Measurements from ENCODE around the gene SLC22A2.

The SLC22A2 gene

DNA sequence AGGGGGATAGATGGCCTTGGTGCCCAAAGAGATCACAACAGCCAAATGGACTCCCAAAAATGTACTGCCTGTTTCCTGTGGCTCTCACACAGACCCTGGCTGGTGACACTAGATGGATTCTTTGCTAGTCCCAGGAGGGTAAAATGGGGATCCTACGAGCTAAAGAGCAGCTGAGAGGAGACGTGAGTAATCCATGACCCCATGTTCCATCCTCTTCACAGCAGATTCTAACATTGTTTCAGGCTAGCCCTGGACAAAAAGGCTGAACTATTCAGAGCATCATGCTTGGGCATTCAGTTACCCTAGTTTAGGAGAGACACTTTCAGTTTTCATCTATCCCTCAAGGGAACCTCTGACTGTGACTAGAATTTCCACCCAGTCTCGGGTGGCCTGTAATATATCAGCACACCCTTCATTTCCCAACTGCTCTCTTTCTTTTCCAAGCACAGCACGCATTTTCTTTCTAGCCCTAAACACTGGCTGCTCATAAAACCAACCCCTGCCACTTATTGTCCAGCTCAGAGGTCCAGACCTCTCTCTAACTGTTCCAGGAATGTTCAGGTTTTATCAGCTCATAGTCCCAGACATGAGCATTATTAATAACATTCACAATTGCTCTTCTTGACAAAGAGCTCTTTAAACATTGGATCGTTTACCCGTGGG lies 88.5 kb downstream of the SLC22A2 start:
- no peak for DNase-seq

GRCh38 chr6:160167604-160168399 lies 90.8 kb downstream of the SLC22A2 start:
- no peak for DNase-seq

Measured in hypothalamus (tissue), 51 donors.